PC-9 (cell line): ENCODE data around the gene RAD50.

ENCODE experiments used
- EZH2 ChIP-seq: fragments of 200-600 bp; sonication (generic); IDR thresholded peaks from 2 replicates; pipeline ENCODE4 v1.8.0; 2017; ENCODE audit warnings: antibody characterized with exemption, low read depth
- TF ChIP-seq, protein P1 (sequence below): fragments of 200-600 bp; sonication (generic); conservative IDR thresholded peaks from 2 replicates; pipeline ENCODE4 v1.6.1; 2017; ENCODE audit warnings: mixed run types, antibody characterized with exemption, mild to moderate bottlenecking, moderate library complexity

DNA sequence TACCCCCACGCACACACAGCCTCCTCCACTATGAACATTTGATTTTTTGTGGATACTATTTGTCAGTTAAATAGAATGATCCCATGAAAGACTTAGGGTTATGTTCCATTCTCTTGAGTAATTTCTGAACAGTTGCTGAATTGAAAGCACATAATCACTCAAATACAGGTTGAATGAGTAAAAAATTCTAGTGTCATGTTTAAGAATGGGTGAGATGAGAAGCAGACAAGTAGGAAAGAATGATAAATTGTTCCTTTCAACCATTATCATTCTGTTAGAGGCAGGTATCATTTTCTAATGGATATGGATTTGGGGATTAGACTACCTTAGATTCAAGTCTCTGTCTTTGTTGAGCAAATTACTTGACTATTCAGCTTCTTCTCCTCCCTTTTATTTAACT, 19.3 kb downstream of the RAD50 start:
- no peak for TF ChIP-seq EZH2
- TF ChIP-seq, protein P1, sequence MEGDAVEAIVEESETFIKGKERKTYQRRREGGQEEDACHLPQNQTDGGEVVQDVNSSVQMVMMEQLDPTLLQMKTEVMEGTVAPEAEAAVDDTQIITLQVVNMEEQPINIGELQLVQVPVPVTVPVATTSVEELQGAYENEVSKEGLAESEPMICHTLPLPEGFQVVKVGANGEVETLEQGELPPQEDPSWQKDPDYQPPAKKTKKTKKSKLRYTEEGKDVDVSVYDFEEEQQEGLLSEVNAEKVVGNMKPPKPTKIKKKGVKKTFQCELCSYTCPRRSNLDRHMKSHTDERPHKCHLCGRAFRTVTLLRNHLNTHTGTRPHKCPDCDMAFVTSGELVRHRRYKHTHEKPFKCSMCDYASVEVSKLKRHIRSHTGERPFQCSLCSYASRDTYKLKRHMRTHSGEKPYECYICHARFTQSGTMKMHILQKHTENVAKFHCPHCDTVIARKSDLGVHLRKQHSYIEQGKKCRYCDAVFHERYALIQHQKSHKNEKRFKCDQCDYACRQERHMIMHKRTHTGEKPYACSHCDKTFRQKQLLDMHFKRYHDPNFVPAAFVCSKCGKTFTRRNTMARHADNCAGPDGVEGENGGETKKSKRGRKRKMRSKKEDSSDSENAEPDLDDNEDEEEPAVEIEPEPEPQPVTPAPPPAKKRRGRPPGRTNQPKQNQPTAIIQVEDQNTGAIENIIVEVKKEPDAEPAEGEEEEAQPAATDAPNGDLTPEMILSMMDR: no peak
